Heart right ventricle (tissue), 16 donors: ENCODE measurements around the gene CISD1. TPM values are rescaled to one million over a fixed set of nuclear protein-coding genes. Genes with fewer than 3 reads are reported as not detected.

Experiments used
- ATAC-seq, 8 donors: fragments of 200-7000 bp; cut with Tn5 transposase; one replicate each; pipeline ENCODE4 v1.9.1; 2020; ENCODE audit warnings: mild to moderate bottlenecking in 8 of 8, moderate library complexity in 8 of 8, moderate number of reproducible peaks in 1 of 8
- DNase-seq, 2 donors: peaks; one replicate each; pipeline ENCODE4 v3.0.0-alpha.2; 2020
- H3K27ac ChIP-seq, 10 donors: fragments of 200-600 bp; sonication (generic) in 2 of 10; one replicate each; pipeline versions ENCODE4 v1.5.0 to v1.8.0; 2020 to 2022; ENCODE audit warnings: mild to moderate bottlenecking in 3 of 10
- H3K27me3 ChIP-seq, 7 donors: fragments of 200-600 bp; one replicate each; pipeline ENCODE4 v1.8.0; 2021 to 2022; ENCODE audit warnings: mild to moderate bottlenecking in 2 of 7
- H3K36me3 ChIP-seq, 9 donors: fragments of 200-600 bp; sonication (generic) in 1 of 9; one replicate each; pipeline versions ENCODE4 v1.5.0 to v1.8.0; 2020 to 2022; ENCODE audit warnings: mild to moderate bottlenecking in 2 of 9
- H3K4me1 ChIP-seq, 9 donors: fragments of 200-600 bp; sonication (generic) in 1 of 9; one replicate each; pipeline versions ENCODE4 v1.5.0 to v1.8.0; 2020 to 2022; ENCODE audit warnings: mild to moderate bottlenecking in 4 of 9
- H3K4me3 ChIP-seq, 10 donors: fragments of 200-600 bp; sonication (generic) in 2 of 10; one replicate each; pipeline versions ENCODE4 v1.5.0 to v1.8.0; 2020 to 2022; ENCODE audit warnings: mild to moderate bottlenecking in 7 of 10, moderate library complexity in 2 of 10
- H3K9me3 ChIP-seq, 11 donors: fragments of 200-600 bp in 10 of 11; sonication (generic) in 2 of 11; one replicate each; pipeline versions ENCODE4 v1.5.0 to v1.8.0; 2013 to 2022; ENCODE audit warnings: mild to moderate bottlenecking in 2 of 11, control low read depth in 1 of 11, moderate library complexity in 1 of 11
- WGBS, 2 donors: extraction: QIAGEN DNeasy Blood & Tissue Kit; methylation state at CpG; one replicate each; pipeline ENCODE4 v1.1.7; 2013; ENCODE audit warnings: inconsistent platforms in 1 of 2; 5-methylcytosine and 5-hydroxymethylcytosine counted together
- intact Hi-C, 10 donors: fragments of 100-400 bp; cut with DNase I; formaldehyde crosslinking; loops; one replicate each; pipeline versions ENCODE4 v1.11.1 to v1.14.2; 2022
- polyA plus RNA-seq, 2 donors: library from polyadenylated mRNA; stranded (reverse); fragments of 200-250 nt; gene quantifications; one replicate each; pipeline ENCODE4 v1.2.3, GENCODE V29; 2013
- total RNA-seq, 10 donors: library from RNA; stranded (reverse); fragmentation: NEBNext Ultra II Directional in 3 of 10; extraction: Animal tissue kit (Norgen Biotek cat#: 25700) in 3 of 10; gene quantifications; one replicate each; pipeline versions ENCODE4 v1.2.1 to v1.2.4, GENCODE V29; 2021 to 2023
- TF ChIP-seq, protein P1 (sequence below), 9 donors: fragments of 200-600 bp; sonication (generic) in 2 of 9; IDR thresholded peaks; one replicate each; pipeline versions ENCODE4 v1.5.0 to v1.8.0; 2021 to 2022; ENCODE audit warnings: antibody characterized with exemption in 9 of 9, mild to moderate bottlenecking in 5 of 9, moderate library complexity in 1 of 9
- donor health status: Arrhythmogenic right ventricular cardiomyopathy.
- donor health status: ischemic (EF 13 %, LVEDD 7.1; RV severe dilation, severe dysfunction).
- donor health status: healthy with polysubstance abuse.
- donor health status: DM: no; HTN: yes; CAD: no.
- donor health status: DM: no; HTN: no; CAD: no.
- donor health status: ischemic (EF 25% LVEDD 6.9; RV normal size, moderate dysfunction).
- donor health status: ischemic (EF 25% LVEDD 5.7; RV mildly dilated, moderate dysfunction).
- donor health status: healthy.
- donor health status: DM: yes; HTN: yes; CAD: no.
- donor health status: Ischemic cardiomyopathy.
- donor health status: ischemic (EF 35%, LVEDD 5.7; RV mildly dilated, moderate dysfunction).
- donor health status: nonischemic (EF 11% LVEDD 7.7; RV severe dilation, severe dysfunction).
- donor health status: DM: yes; HTN: yes; CAD: no.
- donor health status: PGD.
- donor health status: ischemic (EF 29% LVEDD 5.4; RV normal size, mild dysfunction).
- donor health status: nonischemic (EF 23%, LVEDD 6.1; RV moderate dilation, normal function).

Gene CISD1
- total and polyA plus RNA-seq, 12 donors: 34.4 to 204 (median 173) TPM

DNA sequence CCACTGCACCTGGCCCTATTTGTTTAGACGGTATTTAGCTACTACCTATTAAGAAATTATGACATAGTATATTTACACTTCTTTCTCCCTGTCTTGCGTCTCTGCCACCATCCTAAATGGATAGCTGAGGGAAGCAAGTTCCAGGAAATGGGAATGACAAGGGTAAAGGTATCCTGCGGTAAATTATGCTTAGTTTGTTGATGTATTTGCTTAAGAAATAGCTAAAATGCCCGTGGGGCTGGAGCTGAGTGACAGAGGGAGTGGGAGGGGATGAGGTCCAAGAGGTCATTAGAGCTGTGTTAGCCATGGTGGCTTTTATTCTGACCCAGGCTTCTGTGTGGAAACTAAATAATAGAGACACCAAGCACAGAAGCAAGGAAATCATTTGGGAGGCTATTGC is 36.9 kb downstream of the CISD1 start:
- Histone ChIP-seq H3K4me1 (no peaks in the 10 kb centered on the region), H3K27me3 (peaks cover 0 to 33% (median 0%) of the 10 kb centered on the region in 7 donors), H3K4me3 (no peak overlapping the region), H3K36me3 (no peaks in the 10 kb centered on the region), H3K9me3 (no peaks in the 10 kb centered on the region), H3K27ac (no peak overlapping the region)
- DNase-seq (no peak), ATAC-seq (no peak)
- WGBS, 2 donors: 69 to 70% methylated on average over 4 of the region's 4 CpGs
- intact Hi-C loops: loop anchor here in 1 of 10 donors (10.0 kb wide), 1 partner anchor 89 kb away; no protein-coding TSS in a partner anchor
- TF ChIP-seq, protein P1, sequence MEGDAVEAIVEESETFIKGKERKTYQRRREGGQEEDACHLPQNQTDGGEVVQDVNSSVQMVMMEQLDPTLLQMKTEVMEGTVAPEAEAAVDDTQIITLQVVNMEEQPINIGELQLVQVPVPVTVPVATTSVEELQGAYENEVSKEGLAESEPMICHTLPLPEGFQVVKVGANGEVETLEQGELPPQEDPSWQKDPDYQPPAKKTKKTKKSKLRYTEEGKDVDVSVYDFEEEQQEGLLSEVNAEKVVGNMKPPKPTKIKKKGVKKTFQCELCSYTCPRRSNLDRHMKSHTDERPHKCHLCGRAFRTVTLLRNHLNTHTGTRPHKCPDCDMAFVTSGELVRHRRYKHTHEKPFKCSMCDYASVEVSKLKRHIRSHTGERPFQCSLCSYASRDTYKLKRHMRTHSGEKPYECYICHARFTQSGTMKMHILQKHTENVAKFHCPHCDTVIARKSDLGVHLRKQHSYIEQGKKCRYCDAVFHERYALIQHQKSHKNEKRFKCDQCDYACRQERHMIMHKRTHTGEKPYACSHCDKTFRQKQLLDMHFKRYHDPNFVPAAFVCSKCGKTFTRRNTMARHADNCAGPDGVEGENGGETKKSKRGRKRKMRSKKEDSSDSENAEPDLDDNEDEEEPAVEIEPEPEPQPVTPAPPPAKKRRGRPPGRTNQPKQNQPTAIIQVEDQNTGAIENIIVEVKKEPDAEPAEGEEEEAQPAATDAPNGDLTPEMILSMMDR (IDR thresholded peaks at IDR 0.05): no peak

GRCh38 chr10:58307676-58308075 is 38.7 kb downstream of the CISD1 start:
- H3K4me1 ChIP-seq: no peaks in the 10 kb centered on the region
- DNase-seq: no peak
- WGBS, 2 donors: 88 to 93% methylated on average over 3 of the region's 3 CpGs
- intact Hi-C loops: loop anchor here in 1 of 10 donors (10.0 kb wide), 1 partner anchor 87 kb away; no protein-coding TSS in a partner anchor
- peaks cover 0 to 21% (median 0%) of the 10 kb centered on the region in 7 donors for H3K27me3 ChIP-seq
- no peaks in the 10 kb centered on the region for H3K36me3 ChIP-seq
- no peaks in the 10 kb centered on the region for H3K9me3 ChIP-seq
- H3K4me3 ChIP-seq: no peak overlapping the region
- TF ChIP-seq, protein P1 (IDR thresholded peaks at IDR 0.05): no peak
- ATAC-seq: no peak
- no peak overlapping the region for H3K27ac ChIP-seq

DNA sequence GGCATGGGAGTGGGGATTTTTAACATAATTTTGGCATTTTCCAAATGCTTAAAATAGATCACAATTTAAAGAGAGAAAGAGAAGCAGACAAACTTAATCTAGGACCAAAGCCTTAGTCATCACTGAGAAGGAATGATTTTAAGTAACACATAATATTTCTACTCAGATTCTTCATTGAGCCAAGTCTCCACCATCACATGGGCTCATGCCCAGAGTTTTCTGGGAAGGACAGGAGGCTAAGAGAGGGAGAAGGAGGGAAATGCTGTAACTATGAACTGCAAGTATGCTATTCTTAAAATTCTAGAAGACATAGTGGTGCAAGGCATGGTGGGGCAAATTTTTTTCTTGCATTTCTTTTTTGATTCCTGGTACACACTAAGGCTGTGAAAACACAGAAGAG is 42.1 kb downstream of the CISD1 start:
- Histone ChIP-seq H3K36me3 (no peaks in the 10 kb centered on the region), H3K27ac (no peak overlapping the region), H3K4me3 (no peak overlapping the region), H3K27me3 (peaks cover 0 to 8% (median 0%) of the 10 kb centered on the region in 7 donors), H3K4me1 (no peaks in the 10 kb centered on the region), H3K9me3 (no peaks in the 10 kb centered on the region)
- intact Hi-C loops: no loop called here
- TF ChIP-seq, protein P1 (IDR thresholded peaks at IDR 0.05): no peak
- ATAC-seq (no peak), DNase-seq (no peak)

DNA sequence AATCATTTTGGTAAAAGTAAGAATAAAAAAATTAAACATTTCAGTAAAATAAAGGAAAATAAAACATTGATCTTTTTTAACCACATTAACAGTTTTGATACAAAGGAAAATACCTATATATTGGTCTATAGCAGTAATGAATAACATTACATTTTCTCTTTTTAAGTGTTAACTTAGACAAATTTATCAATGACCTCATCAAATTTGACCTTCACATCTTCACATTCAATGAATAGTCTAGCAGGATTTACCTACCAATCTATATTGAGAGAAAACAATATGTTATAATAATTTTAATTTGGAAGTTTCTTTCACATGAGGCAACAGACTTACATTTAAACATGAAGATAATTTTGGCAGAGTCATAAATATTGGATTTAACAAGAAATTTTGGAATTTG is 47.9 kb downstream of the CISD1 start:
- intact Hi-C loops: no loop called here
- Histone ChIP-seq H3K36me3 (no peaks in the 10 kb centered on the region), H3K4me1 (peaks cover 0 to 2% (median 0%) of the 10 kb centered on the region in 9 donors), H3K4me3 (no peak overlapping the region), H3K9me3 (no peaks in the 10 kb centered on the region), H3K27me3 (no peaks in the 10 kb centered on the region), H3K27ac (no peak overlapping the region)
- TF ChIP-seq, protein P1 (IDR thresholded peaks at IDR 0.05): no peak
- DNase-seq (no peak), ATAC-seq (no peak)
